Measurements from ENCODE around the gene PCP4. TPM values are rescaled to one million over a fixed set of nuclear protein-coding genes. Genes with fewer than 3 reads are reported as not detected.

The PCP4 gene
- polyA plus RNA-seq, 1 donor (not counting 4 experiments of a cell fraction or from before 2014, with no cell fraction given), result not detected

DNA sequence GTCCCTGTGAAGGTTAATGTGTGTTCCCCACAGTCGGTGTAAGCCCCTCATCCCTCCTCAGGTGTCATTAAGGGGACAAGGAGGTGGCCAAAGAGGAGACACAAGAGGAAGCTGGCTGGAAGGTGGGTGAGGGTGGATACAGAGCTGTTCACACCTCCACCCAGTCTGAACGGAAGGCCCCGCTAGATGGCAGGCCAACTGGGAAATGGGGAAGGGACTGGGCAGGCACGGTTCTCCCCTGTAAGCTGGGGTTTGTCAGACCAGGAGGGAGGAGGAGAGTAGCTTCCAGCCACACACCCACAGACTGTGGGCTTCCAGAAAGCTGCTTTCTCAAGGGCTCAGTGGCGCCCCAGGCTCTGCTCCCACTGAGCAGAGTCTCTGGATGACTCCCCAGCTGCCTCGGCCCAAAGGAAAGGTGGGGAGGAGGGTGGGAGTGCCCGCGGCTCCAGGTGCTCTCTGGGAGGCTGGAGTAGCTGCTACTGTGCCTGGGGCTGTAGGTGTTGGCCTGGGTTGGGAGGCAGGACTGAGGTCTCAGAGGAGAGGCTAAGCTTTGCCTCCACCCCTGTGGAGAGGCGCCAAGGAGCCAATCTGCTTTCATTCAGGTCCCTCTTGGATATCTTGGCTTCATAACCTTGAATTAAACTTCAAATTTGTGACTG is 41.2 kb downstream of the PCP4 start:
- Histone ChIP-seq H3K27ac (ENCODE audit: control insufficient read depth, insufficient read depth, low read length) (no peak overlapping the region), H2AFZ (ENCODE audit: control insufficient read depth, low read length) (no peak overlapping the region)
- no peak for FAIRE-seq

DNA sequence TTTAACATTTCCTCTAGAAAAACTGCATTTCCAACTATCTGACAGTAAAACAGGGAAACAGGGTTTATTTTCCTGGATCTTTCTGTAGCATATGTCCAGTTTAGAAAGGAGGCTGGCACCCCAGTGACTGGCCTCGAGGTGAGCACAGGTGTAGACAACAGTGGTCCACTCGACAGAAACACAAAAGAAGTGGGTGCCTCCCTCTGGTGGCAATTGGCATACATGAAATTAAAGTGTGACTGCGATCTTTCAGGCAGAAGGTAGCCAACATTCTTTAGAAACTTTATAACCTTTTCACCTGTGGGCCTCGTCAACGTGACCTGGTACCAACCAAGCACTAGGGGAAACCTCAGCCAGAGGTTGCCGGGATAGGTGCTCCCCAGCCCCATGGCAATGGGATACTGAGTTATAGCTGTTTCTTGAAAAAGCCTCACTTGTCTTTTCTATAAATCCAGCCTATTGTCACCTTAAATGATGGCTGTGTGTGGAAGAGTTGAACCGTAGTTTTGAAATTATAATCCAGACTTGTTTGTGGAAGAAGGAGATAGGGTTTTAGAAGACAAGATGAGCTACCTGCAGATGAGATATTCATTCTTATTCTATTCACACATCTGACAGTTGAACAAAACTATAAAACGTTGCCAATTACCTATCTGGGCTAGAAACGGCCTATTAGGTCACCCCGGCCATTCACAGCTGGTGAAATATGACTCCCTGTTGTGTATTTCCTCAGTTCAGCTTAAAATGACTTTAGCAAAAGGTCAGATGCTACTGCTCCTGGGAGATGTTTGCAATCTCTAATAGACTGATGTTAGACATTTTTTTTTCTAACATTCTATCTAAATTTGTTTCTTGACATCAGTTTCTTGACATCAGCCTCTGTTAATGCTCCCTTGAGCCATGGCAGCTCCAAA is 44.3 kb downstream of the PCP4 start:
- DNase-seq (ENCODE audit: low read depth, low spot score) (no peak), FAIRE-seq (no peak)
- Histone ChIP-seq H3K9me1 (ENCODE audit: control insufficient read depth, extremely low read depth, insufficient read depth, low read length) (no peaks in the 10 kb centered on the region), H3K79me2 (ENCODE audit: control insufficient read depth, insufficient read depth, low read length) (no peaks in the 10 kb centered on the region), H3K9me3 (ENCODE audit: control insufficient read depth, low read depth, low read length) (no peaks in the 10 kb centered on the region), H3K4me2 (ENCODE audit: control insufficient read depth, extremely low read depth, insufficient read depth, low read depth, low read length) (no peak overlapping the region), H3K9ac (ENCODE audit: control insufficient read depth, extremely low read depth, insufficient read depth, low read length) (no peak overlapping the region), H4K20me1 (ENCODE audit: control insufficient read depth, extremely low read depth, insufficient read depth, low read length) (no peaks in the 10 kb centered on the region), H2AFZ (ENCODE audit: control insufficient read depth, low read length) (no peak overlapping the region), H3K27ac (ENCODE audit: control insufficient read depth, insufficient read depth, low read length) (no peak overlapping the region), H3K27me3 (ENCODE audit: control insufficient read depth, extremely low read depth, insufficient read depth, low read length) (no peaks in the 10 kb centered on the region), H3K36me3 (ENCODE audit: control insufficient read depth in 2 of 2, extremely low read depth in 1 of 2, insufficient read depth in 2 of 2, low read length in 2 of 2) (no peaks in the 10 kb centered on the region), H3K4me3 (ENCODE audit: control insufficient read depth in 2 of 3, extremely low read depth in 1 of 3, insufficient read depth in 2 of 3, low read depth in 1 of 3, low read length in 3 of 3) (no peak overlapping the region), H3K4me1 (ENCODE audit: control insufficient read depth, extremely low read depth, insufficient read depth, low read length) (no peaks in the 10 kb centered on the region)
- dilution Hi-C loops (cut with MboI; ENCODE audit: extremely low pct_ligation_motif_present, low sequenced_read_pairs), result no loop called here
- TF ChIP-seq, protein P1, sequence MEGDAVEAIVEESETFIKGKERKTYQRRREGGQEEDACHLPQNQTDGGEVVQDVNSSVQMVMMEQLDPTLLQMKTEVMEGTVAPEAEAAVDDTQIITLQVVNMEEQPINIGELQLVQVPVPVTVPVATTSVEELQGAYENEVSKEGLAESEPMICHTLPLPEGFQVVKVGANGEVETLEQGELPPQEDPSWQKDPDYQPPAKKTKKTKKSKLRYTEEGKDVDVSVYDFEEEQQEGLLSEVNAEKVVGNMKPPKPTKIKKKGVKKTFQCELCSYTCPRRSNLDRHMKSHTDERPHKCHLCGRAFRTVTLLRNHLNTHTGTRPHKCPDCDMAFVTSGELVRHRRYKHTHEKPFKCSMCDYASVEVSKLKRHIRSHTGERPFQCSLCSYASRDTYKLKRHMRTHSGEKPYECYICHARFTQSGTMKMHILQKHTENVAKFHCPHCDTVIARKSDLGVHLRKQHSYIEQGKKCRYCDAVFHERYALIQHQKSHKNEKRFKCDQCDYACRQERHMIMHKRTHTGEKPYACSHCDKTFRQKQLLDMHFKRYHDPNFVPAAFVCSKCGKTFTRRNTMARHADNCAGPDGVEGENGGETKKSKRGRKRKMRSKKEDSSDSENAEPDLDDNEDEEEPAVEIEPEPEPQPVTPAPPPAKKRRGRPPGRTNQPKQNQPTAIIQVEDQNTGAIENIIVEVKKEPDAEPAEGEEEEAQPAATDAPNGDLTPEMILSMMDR (optimal IDR thresholded peaks at IDR 0.05 in 1 of 3, IDR thresholded peaks at IDR 0.05 in 1 of 3, conservative IDR thresholded peaks at IDR 0.05 in 1 of 3; ENCODE audit: extremely low read depth in 1 of 3, insufficient read depth in 2 of 3, low read length in 3 of 3), result no peak
- TF ChIP-seq EZH2 (IDR thresholded peaks at IDR 0.05; ENCODE audit: low read length), result no peak

More for the DNA sequence above, 41.2 kb downstream of the PCP4 start:
- Histone ChIP-seq H3K4me1 (ENCODE audit: control insufficient read depth, extremely low read depth, insufficient read depth, low read length) (no peaks in the 10 kb centered on the region), H4K20me1 (ENCODE audit: control insufficient read depth, extremely low read depth, insufficient read depth, low read length) (no peaks in the 10 kb centered on the region), H3K4me3 (ENCODE audit: control insufficient read depth in 2 of 3, extremely low read depth in 1 of 3, insufficient read depth in 2 of 3, low read depth in 1 of 3, low read length in 3 of 3) (no peak overlapping the region), H3K9ac (ENCODE audit: control insufficient read depth, extremely low read depth, insufficient read depth, low read length) (no peak overlapping the region), H3K9me1 (ENCODE audit: control insufficient read depth, extremely low read depth, insufficient read depth, low read length) (no peaks in the 10 kb centered on the region), H3K36me3 (ENCODE audit: control insufficient read depth in 2 of 2, extremely low read depth in 1 of 2, insufficient read depth in 2 of 2, low read length in 2 of 2) (no peaks in the 10 kb centered on the region), H3K4me2 (ENCODE audit: control insufficient read depth, extremely low read depth, insufficient read depth, low read depth, low read length) (no peak overlapping the region), H3K9me3 (ENCODE audit: control insufficient read depth, low read depth, low read length) (no peaks in the 10 kb centered on the region), H3K79me2 (ENCODE audit: control insufficient read depth, insufficient read depth, low read length) (no peaks in the 10 kb centered on the region), H3K27me3 (ENCODE audit: control insufficient read depth, extremely low read depth, insufficient read depth, low read length) (no peaks in the 10 kb centered on the region)
- TF ChIP-seq EZH2 (IDR thresholded peaks at IDR 0.05; ENCODE audit: low read length), result no peak
- TF ChIP-seq, protein P1 (optimal IDR thresholded peaks at IDR 0.05 in 1 of 3, IDR thresholded peaks at IDR 0.05 in 1 of 3, conservative IDR thresholded peaks at IDR 0.05 in 1 of 3; ENCODE audit: extremely low read depth in 1 of 3, insufficient read depth in 2 of 3, low read length in 3 of 3), result no peak
- dilution Hi-C loops (cut with MboI; ENCODE audit: extremely low pct_ligation_motif_present, low sequenced_read_pairs), result no loop called here
- no peak for DNase-seq (ENCODE audit: low read depth, low spot score)

Measured in keratinocyte (primary cell).